ENCODE results near the gene HNRNPR. TPM values are rescaled to one million over a fixed set of nuclear protein-coding genes. Genes with fewer than 3 reads are reported as not detected.

HNRNPR gene
- total and polyA plus RNA-seq, 9 of the 15 experiments (the other 6 are each of a cell fraction or from before 2014, with no cell fraction given) = 80.9 to 372 (median 301) TPM

DNA sequence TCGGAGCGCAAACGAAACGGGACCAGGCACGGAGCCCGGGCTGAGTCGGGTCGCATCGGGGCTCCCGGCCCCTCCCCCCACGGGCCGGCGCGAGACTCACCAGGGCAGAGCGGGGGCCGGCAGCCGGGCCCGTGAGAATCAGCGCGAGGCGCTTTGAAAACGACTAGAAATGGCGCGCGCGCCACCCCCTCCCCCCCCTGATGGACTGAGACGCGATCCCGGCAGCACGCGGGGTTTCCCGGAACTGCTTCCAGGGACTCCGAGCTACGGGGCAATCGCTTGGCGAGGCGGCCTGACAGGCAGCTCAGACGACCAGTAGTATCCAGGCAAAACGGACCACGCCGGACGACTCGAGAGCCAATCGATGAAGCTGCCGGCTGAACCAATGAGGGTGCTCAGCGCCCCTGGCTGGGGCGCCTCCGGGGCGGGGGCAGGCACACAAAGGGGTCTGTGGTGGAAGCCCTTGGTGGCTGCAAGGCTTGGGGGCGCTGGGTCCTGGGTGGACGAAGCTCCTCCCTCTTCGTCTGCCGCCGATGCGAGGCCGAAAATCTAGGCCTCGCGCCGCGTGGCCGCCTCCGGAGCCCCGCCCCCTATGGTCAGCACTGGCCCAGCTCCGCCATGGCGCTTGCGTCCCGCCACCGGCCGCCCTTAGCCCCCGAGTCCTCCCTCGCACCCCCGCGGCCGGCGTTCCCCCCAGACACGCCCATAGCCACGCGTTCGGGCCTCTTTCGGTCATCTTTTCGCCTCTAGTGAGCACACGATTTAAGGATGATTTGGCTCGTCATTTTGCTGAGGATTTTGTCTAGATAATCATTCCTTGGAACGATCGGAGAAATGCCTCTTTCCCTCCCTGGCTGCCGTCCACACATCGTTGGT is at the start of gene HNRNPR (continued):
- TF ChIP-seq, protein P1, sequence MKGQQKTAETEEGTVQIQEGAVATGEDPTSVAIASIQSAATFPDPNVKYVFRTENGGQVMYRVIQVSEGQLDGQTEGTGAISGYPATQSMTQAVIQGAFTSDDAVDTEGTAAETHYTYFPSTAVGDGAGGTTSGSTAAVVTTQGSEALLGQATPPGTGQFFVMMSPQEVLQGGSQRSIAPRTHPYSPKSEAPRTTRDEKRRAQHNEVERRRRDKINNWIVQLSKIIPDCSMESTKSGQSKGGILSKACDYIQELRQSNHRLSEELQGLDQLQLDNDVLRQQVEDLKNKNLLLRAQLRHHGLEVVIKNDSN (CRISPR knock-in tag; IDR thresholded peaks at IDR 0.05) = peak; percentile 73
- TF ChIP-seq RBBP5 (IDR thresholded peaks at IDR 0.05; ENCODE audit: borderline replicate concordance, insufficient read depth, low read length, poor library complexity, severe bottlenecking) = peak; percentile 41
- TF ChIP-seq PRMT5 (CRISPR knock-in tag; IDR thresholded peaks at IDR 0.05) = no peak
- peak; percentile 81 for TF ChIP-seq CCNT2 (IDR thresholded peaks at IDR 0.05; ENCODE audit: borderline replicate concordance, extremely low read depth, insufficient read length, low read depth, low read length)
- TF ChIP-seq KLF10 (CRISPR knock-in tag; IDR thresholded peaks at IDR 0.05) = no peak
- peak; percentile 88 for TF ChIP-seq ATF7 (IDR thresholded peaks at IDR 0.05)
- no peak for TF ChIP-seq GATA2 (CRISPR knock-in tag; IDR thresholded peaks at IDR 0.05)
- TF ChIP-seq, protein P2, sequence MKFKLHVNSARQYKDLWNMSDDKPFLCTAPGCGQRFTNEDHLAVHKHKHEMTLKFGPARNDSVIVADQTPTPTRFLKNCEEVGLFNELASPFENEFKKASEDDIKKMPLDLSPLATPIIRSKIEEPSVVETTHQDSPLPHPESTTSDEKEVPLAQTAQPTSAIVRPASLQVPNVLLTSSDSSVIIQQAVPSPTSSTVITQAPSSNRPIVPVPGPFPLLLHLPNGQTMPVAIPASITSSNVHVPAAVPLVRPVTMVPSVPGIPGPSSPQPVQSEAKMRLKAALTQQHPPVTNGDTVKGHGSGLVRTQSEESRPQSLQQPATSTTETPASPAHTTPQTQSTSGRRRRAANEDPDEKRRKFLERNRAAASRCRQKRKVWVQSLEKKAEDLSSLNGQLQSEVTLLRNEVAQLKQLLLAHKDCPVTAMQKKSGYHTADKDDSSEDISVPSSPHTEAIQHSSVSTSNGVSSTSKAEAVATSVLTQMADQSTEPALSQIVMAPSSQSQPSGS (CRISPR knock-in tag; IDR thresholded peaks at IDR 0.05) = no peak; the same call in 1 of the 2 replicates
- peak in 1 of 2 experiments; percentile 62; a peak in 1 of 4 replicates for TF ChIP-seq FOXA3 (CRISPR knock-in tag; conservative IDR thresholded peaks at IDR 0.05 in 1 of 2, IDR thresholded peaks at IDR 0.05 in 1 of 2)
- TF ChIP-seq SP2 (IDR thresholded peaks at IDR 0.05; ENCODE audit: extremely low read depth, low read depth, low read length, poor library complexity, severe bottlenecking) = peak; percentile 87
- TF ChIP-seq GABPB1 (CRISPR knock-in tag; IDR thresholded peaks at IDR 0.05) = peak; percentile 81; the same call in 1 of the 2 replicates
- TF ChIP-seq, protein P3, sequence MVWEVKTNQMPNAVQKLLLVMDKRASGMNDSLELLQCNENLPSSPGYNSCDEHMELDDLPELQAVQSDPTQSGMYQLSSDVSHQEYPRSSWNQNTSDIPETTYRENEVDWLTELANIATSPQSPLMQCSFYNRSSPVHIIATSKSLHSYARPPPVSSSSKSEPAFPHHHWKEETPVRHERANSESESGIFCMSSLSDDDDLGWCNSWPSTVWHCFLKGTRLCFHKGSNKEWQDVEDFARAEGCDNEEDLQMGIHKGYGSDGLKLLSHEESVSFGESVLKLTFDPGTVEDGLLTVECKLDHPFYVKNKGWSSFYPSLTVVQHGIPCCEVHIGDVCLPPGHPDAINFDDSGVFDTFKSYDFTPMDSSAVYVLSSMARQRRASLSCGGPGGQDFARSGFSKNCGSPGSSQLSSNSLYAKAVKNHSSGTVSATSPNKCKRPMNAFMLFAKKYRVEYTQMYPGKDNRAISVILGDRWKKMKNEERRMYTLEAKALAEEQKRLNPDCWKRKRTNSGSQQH (CRISPR knock-in tag; IDR thresholded peaks at IDR 0.05) = peak; percentile 69; the same call in 1 of the 2 replicates
- peak; percentile 68; the same call in 1 of the 2 replicates for TF ChIP-seq ZNF644 (tag; IDR thresholded peaks at IDR 0.05; ENCODE audit: low read depth)
- TF ChIP-seq ZNF507 (tag; conservative IDR thresholded peaks at IDR 0.05) = no peak
- peak; percentile 27; the same call in 1 of the 2 replicates for TF ChIP-seq ETS1 (conservative IDR thresholded peaks at IDR 0.05; ENCODE audit: control insufficient read depth, low read depth, low read length)
- TF ChIP-seq, protein P4, sequence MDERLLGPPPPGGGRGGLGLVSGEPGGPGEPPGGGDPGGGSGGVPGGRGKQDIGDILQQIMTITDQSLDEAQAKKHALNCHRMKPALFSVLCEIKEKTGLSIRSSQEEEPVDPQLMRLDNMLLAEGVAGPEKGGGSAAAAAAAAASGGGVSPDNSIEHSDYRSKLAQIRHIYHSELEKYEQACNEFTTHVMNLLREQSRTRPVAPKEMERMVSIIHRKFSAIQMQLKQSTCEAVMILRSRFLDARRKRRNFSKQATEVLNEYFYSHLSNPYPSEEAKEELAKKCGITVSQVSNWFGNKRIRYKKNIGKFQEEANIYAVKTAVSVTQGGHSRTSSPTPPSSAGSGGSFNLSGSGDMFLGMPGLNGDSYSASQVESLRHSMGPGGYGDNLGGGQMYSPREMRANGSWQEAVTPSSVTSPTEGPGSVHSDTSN (CRISPR knock-in tag; IDR thresholded peaks at IDR 0.05; ENCODE audit: low read depth) = peak; percentile 95
- TF ChIP-seq, protein P4 (tag; conservative IDR thresholded peaks at IDR 0.05; ENCODE audit: low read depth) = peak; percentile 99

Measured in K562 (cell line).